GM18505 (cell line): ENCODE measurements around the gene OR10G3.
"Not testable (repeated sequence)": the region's sequence is repeated elsewhere in the genome, so short reads cannot be mapped to it uniquely, and the experiment has no call there.

Source experiments
- ATAC-seq: cut with Tn5 transposase; IDR thresholded peaks from one replicate; pipeline ENCODE4 v1.9.1; 2021; ENCODE audit not compliant: unreplicated experiment
- POLR2A ChIP-seq: IDR thresholded peaks from 4 replicates; pipeline ENCODE4 v1.6.1; 2011; ENCODE audit warnings: borderline replicate concordance; ENCODE audit not compliant: insufficient read depth, insufficient read length; ENCODE audit errors: extremely low read depth

The OR10G3 gene, protein sequence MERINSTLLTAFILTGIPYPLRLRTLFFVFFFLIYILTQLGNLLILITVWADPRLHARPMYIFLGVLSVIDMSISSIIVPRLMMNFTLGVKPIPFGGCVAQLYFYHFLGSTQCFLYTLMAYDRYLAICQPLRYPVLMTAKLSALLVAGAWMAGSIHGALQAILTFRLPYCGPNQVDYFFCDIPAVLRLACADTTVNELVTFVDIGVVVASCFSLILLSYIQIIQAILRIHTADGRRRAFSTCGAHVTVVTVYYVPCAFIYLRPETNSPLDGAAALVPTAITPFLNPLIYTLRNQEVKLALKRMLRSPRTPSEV

DNA sequence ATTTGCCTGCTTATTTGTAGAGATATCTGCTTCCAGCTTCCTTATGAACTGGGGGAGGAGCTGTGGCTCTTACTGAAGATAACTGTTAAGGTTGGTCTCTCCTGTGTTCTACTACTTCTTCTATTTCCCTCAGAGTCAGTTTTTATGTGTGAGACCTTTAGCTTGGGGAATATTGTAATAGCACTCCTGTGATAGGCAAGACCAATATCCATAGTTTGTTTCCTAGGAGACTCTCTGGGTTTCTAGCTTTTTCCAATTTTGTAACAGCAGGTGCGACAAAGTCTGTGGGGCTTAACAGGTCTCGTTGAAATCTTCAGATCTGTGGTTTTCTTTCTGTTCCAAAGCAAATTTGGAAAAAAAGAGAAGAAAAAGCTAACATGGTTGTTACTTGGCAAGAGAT lies at the start of gene OR10G3:
OR10G3 (minus strand) TSS at position 101 of the 400 bp plus-strand sequence. CDS start 9,332 bp downstream, outside the sequence.
- TF ChIP-seq POLR2A: no peak
- no peak for ATAC-seq

DNA sequence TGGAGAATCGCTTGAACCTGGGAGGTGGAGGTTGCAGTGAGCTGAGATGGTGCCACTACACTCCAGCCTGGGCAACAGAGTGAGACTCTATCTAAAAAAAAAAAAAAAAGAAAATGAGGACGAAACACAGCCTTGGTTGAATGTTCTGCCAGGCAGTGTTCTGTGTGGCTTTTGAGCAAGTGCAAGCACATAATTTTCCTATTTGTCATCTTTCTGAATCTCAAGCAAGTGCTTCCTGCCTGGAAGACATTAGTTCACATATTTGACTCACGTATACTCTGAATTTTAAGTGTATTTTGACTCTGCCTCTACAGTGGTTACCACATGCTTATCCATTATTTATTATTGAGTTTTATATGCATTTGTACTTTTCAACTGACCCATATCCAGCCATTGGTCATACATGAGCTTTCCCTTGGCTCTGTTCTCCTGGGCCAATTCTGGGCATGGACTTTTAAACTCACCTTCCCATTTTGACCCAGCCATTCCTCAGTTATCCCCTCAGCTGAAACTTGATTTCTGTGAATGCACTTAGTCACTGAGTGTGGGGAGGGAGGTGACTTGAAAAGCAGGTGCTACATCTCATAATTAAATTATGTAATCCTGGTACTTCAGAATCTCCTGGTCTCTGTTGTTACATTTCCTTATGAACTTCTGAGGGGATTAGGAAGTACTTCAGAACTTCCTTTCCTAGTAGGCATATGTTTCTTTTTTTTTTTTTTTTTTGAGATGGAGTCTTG lies 46.8 kb upstream of the OR10G3 start:
- no peak for ATAC-seq
- no peak for TF ChIP-seq POLR2A

DNA sequence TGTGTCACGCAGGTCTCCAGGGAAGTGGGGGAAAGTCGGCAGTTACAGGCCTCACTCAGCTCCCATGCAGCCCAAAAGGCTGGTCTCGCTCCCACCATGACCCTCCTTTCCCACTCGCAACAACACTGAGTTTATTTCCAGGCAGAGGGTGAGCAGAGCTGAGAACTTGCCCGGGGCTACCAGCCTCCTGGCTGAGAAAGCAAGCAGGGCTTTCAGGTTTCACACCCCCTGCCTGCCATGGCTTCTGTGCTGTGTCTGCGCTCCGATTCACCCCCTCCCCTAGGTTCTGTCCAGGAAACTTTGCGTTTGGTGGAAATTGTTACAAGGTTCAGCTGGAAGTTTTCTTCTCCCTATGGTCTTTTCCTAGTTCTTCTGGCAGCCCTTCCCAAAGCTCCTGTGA lies 37.7 kb upstream of the OR10G3 start:
- TF ChIP-seq POLR2A: no peak
- no peak for ATAC-seq

DNA sequence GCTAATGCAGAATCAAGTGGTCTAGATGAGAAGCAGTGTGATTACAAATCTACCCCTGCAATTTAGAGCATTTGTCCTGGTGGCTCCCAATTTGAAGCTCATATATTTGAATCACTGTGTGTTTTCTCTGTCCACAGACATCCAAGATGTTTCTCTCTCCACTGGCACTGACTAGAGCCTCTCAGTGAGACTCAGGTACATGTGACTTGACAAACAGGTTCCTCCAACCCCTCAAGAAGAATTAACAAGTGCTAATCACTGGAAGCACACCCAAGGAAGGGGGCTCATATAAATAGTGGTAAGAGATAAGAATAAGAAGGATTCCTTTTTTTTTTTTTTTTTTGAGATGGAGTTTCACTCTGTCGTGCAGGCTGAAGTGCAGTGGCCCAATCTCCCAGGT lies 34.4 kb upstream of the OR10G3 start:
- TF ChIP-seq POLR2A: no peak
- ATAC-seq: no peak

DNA sequence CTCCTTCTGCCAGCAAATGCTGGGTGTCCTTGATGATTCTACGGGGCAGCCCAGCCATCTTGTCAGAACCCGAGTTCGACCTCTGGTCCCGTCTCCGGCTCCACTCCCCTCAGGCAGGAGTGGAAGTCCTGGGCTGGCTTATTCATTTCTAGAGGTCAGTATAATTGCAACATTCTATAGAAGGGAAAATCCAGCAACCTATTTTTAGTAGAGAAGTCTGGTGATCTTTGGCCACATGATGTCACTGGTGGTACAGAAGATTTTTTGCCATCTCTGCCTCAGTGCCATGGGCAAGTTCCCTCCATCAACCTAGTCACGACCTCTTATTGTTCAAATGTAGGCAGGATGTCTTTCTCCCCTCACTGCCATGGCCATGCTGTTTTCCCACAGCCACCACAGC lies 32.4 kb upstream of the OR10G3 start:
- ATAC-seq: no peak
- TF ChIP-seq POLR2A: no peak

DNA sequence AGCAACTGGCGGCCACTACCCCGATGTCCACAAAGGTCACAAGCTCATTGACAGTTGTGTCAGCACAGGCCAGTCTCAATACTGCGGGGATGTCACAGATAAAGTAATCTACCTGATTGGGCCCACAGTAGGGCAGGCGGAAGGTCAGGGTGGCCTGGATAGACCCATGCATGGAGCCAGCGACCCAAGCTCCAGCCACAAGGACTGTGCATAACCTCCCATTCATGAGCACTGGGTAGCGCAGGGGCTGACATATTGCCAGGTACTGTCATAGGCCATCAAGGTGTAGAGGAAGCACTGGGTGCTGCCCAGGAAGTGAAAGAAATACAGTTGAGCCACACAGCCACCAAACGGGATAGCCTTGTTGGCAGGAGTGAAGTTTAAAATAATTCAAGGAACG lies 22.3 kb upstream of the OR10G3 start:
- not testable (repeated sequence) for ATAC-seq

DNA sequence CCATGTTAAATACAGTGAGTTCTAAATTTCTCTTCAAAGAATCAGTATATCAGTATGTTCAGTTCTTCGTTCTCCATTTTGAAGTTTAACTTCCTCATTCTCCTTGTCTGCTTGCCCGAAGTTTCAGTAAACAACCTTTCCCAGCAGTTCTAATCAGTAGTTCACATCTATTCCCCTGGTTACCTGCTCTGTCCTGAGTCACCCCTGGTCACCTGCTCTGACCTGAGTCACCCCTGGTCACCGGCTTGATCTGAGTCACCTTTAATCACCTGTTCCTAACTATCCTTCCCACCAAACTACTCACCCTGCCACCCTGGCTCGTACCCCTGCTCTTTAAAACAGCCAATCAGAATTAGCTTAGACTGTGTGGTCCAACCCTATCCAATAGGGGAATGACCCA lies 9.4 kb upstream of the OR10G3 start:
- TF ChIP-seq POLR2A: no peak
- no peak for ATAC-seq

DNA sequence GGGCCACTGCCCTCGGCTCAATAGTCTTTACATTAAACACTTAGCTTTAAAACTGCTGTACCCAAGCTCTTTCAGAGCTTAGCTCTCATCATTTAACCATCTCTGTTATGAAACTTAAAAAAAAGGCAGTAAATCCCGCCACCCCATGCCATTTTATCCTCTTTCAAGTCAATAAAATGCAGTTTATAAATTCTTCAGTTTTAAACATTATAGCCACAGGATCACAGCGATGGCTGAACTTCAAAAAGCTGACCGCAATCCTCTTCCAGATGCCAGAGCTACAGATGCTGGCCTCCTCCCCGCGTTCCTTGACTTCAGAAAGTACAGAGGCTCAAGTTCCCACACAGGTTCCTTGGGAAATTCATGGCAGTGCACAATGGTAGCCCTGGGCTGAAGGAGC lies 4.2 kb downstream of the OR10G3 start:
- no peak for TF ChIP-seq POLR2A
- ATAC-seq: no peak

DNA sequence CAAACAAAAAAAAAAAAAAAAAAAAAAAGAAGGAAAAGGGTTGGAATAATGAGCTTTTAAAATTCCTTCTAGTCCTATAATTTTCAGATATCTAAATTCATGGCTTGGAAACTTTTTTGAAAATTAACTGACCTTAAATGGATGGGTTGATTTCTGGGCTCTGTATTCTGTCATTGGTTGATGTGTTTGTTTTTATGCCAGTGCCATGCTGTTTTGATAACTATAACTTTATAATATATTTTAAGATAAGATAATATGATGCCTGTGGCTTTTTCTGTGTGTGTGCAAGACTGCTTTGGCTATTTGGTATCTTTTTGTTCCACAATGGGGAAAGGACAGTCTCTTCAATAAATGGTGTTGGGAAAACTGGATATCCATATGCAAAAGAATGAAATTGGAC lies 7.3 kb downstream of the OR10G3 start:
- TF ChIP-seq POLR2A: no peak
- ATAC-seq: no peak

DNA sequence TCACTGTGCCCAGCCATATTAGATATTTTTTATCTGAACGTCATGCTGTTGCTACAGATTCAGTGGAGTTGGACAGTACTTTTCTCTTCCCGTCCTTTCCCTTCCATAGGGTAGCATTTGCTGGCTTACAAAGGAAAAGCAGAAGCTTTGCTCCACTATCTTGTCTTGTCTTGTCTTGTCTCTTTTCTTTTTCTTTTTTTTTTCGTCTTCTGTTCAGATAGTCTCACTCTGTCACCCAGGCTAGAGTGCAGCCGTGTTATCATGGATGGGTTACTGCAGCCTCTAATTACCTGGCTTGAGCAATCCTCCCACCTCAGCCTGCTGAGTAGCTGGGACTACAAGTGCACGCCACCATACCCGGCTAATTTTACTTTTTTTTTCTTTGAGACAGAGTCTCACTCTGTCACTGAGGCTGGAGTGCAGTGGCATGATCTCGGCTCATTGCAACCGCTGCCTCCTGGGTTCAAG lies 21.1 kb downstream of the OR10G3 start:
- ATAC-seq: no peak
- TF ChIP-seq POLR2A: no peak

DNA sequence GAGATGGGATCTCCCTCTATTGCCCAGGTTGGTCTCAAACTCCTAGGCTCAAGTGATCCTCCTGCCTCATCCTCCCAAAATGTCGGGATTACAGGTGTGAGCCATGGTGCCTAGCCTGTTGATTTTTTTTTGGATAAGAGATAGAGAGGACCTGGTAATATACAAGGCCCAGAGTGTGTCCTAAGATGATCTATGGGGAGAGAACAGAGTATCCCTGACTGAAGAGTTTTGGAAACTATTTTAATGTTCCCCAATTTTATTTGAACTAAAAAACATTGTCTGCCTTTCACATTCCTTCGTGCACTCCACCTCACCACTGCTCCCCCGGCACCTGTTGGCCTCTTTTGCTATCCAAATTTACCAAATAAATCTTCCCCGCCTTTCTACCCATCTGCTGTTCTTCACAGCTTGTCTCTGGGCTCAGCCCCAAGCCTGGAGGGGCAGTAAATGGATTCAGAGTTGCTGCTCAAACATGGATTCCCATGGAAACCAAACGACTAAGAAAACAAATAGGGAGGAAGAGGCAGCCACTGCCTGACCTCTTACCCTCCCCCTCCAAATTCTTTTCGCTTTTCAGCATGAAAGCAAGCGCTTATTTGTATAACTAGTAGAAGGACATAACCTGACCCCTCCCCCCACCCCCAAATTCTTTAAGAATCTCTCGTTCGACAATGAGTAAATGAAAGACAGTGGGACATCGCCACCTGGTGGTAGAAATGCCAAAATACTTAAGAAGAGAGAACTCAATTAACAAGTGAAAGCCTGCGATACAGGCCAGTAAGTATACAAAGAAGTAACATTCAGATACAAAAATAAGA lies 22.6 kb downstream of the OR10G3 start:
- ATAC-seq: no peak

DNA sequence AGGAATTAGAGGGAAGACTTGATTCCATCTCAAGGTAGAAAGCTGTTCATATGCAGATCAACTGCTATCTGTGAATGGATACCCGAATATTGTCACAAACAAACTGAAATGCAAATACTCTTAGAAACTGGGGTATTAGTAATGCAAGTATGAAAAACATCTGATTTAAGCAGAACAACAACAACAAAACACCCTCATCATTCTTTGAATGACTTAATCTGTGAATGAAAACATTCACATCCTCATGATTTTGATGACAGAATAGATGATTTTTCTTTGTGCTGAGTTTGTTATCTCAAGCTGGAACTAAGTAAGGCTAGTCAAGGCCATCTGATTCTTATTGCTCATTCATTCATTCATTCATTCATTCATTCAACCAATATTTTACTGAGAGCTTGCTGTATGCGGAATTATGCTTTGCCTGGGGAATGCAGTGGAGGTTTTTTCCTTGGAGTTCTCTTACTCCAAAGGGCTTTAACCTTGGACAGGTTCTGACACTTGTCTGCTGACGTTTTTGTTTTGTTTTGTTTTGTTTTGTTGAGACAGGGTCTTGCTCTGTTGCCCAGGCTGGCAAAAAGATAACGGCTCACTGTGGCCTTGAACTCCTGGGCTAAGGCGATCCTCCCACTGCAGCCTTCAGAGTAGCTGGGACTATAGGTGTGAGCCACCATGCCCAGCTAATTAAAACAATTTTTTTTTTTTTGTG lies 23.3 kb downstream of the OR10G3 start:
- no peak for ATAC-seq
- no peak for TF ChIP-seq POLR2A

More for the DNA sequence above, 22.6 kb downstream of the OR10G3 start:
- no peak for TF ChIP-seq POLR2A

DNA sequence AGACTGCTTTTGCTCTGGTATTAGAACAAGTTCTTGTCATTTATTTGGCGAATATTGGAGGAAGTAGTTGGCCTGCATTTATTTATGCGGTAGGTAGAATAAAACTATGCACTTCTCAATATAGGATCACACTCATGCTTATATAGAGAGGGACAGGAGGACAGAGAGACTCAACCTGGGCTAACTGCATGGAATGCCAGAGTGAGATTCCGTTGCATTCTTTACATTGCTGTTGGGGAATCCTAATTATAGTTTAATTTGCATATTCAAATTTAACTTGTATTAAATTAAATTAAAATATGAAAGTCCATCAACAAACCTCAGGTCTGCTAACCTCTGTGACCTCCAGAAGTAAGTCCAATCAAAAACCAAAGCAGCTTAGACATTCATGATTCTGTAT lies 26.6 kb downstream of the OR10G3 start:
- TF ChIP-seq POLR2A: no peak
- no peak for ATAC-seq

DNA sequence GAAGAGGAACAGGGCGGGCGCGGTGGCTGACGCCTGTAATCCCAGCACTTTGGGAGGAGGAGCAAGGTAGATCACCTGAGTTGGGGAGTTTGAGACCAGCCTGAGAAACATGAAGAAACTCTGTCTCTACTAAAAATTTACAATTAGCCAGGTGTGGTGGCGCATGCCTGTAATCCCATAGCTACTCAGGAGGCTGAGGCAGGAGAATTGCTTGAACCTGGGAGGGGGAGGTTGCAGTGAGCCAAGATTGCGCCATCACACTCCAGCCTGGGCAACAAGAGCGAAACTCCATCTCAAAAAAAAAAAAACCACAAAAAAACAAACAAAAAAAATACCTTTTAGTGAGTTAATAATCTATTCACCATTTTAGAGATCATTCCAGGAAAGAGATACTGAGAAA lies 35.3 kb downstream of the OR10G3 start:
- ATAC-seq: not testable (repeated sequence)
